Liver (tissue), 9 donors: ENCODE measurements around the gene RPL38. TPM values are rescaled to one million over a fixed set of nuclear protein-coding genes. Genes with fewer than 3 reads are reported as not detected.

Experiments
- DNase-seq: peaks from one replicate; pipeline ENCODE4 v3.0.0-alpha.2; 2017; ENCODE audit warnings: low spot score
- H3K27ac ChIP-seq, 2 donors: one replicate each; pipeline ENCODE4 v1.7.0; 2013; ENCODE audit warnings: inconsistent platforms in 2 of 2, low read length in 2 of 2, control low read depth in 1 of 2, low read depth in 1 of 2, mild to moderate bottlenecking in 1 of 2
- H3K27me3 ChIP-seq, 4 donors: one replicate each; pipeline versions ENCODE4 v1.6.1 to v1.7.0; 2013; ENCODE audit warnings: low read length in 3 of 4, inconsistent platforms in 1 of 4, mild to moderate bottlenecking in 1 of 4, moderate library complexity in 1 of 4; ENCODE audit not compliant: control insufficient read depth in 4 of 4, insufficient read depth in 4 of 4
- H3K36me3 ChIP-seq, 4 donors: one replicate each; pipeline versions ENCODE4 v1.6.1 to v1.7.0; 2013; ENCODE audit warnings: low read length in 3 of 4, mild to moderate bottlenecking in 3 of 4, low read depth in 1 of 4, moderate library complexity in 1 of 4; ENCODE audit not compliant: control insufficient read depth in 4 of 4, insufficient read depth in 3 of 4
- H3K4me1 ChIP-seq, 4 donors: one replicate each; pipeline versions ENCODE4 v1.6.1 to v1.7.0; 2013; ENCODE audit warnings: low read length in 3 of 4, mild to moderate bottlenecking in 3 of 4, moderate library complexity in 1 of 4; ENCODE audit not compliant: control insufficient read depth in 4 of 4, insufficient read depth in 4 of 4
- H3K4me3 ChIP-seq, 3 donors: one replicate each; pipeline versions ENCODE4 v1.6.1 to v1.7.0; 2013; ENCODE audit warnings: low read length in 3 of 3, control low read depth in 1 of 3, low read depth in 1 of 3, mild to moderate bottlenecking in 1 of 3
- H3K9ac ChIP-seq, 2 donors: one replicate each; pipeline ENCODE4 v1.7.0; 2013; ENCODE audit warnings: low read length in 2 of 2, mild to moderate bottlenecking in 2 of 2, moderate library complexity in 2 of 2, control low read depth in 1 of 2, low read depth in 1 of 2
- H3K9me3 ChIP-seq, 4 donors: one replicate each; pipeline versions ENCODE4 v1.6.1 to v1.7.0; 2013; ENCODE audit warnings: low read length in 3 of 4; ENCODE audit not compliant: control insufficient read depth in 4 of 4
- ATF3 ChIP-seq: IDR thresholded peaks from 2 replicates; pipeline ENCODE4 v1.6.1; 2016; ENCODE audit warnings: antibody characterized with exemption
- CTCF ChIP-seq: fragments of 150-350 bp; IDR thresholded peaks from 2 replicates; pipeline ENCODE4 v1.5.1; 2017; ENCODE audit warnings: improper control_type of control experiment, low read depth, low read length; ENCODE audit not compliant: missing input control
- FOXA1 ChIP-seq: IDR thresholded peaks from 2 replicates; pipeline ENCODE4 v1.6.1; 2016; ENCODE audit warnings: antibody characterized with exemption
- FOXA2 ChIP-seq: IDR thresholded peaks from 2 replicates; pipeline ENCODE4 v1.6.1; 2016; ENCODE audit warnings: antibody characterized with exemption
- GABPA ChIP-seq, 2 donors: IDR thresholded peaks in 1 of 2; conservative IDR thresholded peaks in 1 of 2; 2 replicates each; pipeline ENCODE4 v1.6.1; 2016; ENCODE audit warnings: antibody characterized with exemption in 2 of 2, mild to moderate bottlenecking in 1 of 2, moderate library complexity in 1 of 2
- HNF4A ChIP-seq, 2 donors: conservative IDR thresholded peaks; 2 replicates each; pipeline ENCODE4 v1.6.1; 2016; ENCODE audit warnings: antibody characterized with exemption in 2 of 2, mild to moderate bottlenecking in 2 of 2
- MAX ChIP-seq: IDR thresholded peaks from 2 replicates; pipeline ENCODE4 v1.6.1; 2016; ENCODE audit warnings: antibody characterized with exemption
- RXRA ChIP-seq, 2 donors: IDR thresholded peaks; 2 replicates each; pipeline ENCODE4 v1.6.1; 2017 to 2018; ENCODE audit warnings: antibody characterized with exemption in 2 of 2, mild to moderate bottlenecking in 1 of 2
- SP1 ChIP-seq: IDR thresholded peaks from 2 replicates; pipeline ENCODE4 v1.6.1; 2018; ENCODE audit warnings: antibody characterized with exemption, mild to moderate bottlenecking
- TAF1 ChIP-seq: conservative IDR thresholded peaks from 2 replicates; pipeline ENCODE4 v1.6.1; 2016; ENCODE audit warnings: antibody characterized with exemption, mild to moderate bottlenecking
- YY1 ChIP-seq: IDR thresholded peaks from 2 replicates; pipeline ENCODE4 v1.6.1; 2016; ENCODE audit warnings: antibody characterized with exemption, mild to moderate bottlenecking
- ZBTB33 ChIP-seq: IDR thresholded peaks from 2 replicates; pipeline ENCODE4 v1.6.1; 2016; ENCODE audit warnings: antibody characterized with exemption
- WGBS: extraction: QIAGEN DNeasy Blood & Tissue Kit; methylation state at CpG from one replicate; pipeline ENCODE4 v1.1.7; 2013; 5-methylcytosine and 5-hydroxymethylcytosine counted together
- polyA plus RNA-seq, 2 donors: library from polyadenylated mRNA; stranded (reverse) in 1 of 2; unstranded in 1 of 2; fragments of 200-250 nt in 1 of 2; fragments of >200 nt in 1 of 2; fragmentation: Nextera tagmentation in 1 of 2; extraction: Ambion mirVana in 1 of 2; gene quantifications; one replicate each; pipeline versions ENCODE4 v1.2.1 to v1.2.3, GENCODE V29; 2013 to 2015
- total RNA-seq, 2 donors: library from RNA; depleted of rRNA; stranded (reverse); fragments of >200 nt; gene quantifications; one replicate each; pipeline ENCODE4 v1.2.3, GENCODE V29; 2014
- donor health status: healthy.
- donor health status: healthy.
- donor health status: healthy.
- donor health status: healthy.
- donor health status: healthy.

The RPL38 gene
- total and polyA plus RNA-seq, 4 donors = 67.7 to 1,367 (median 455) TPM

GRCh38 chr17:74223901-74224300 lies 20.4 kb downstream of the RPL38 start (continued):
- no peak for TF ChIP-seq ZBTB33

- Histone ChIP-seq H3K4me3 (no peak overlapping the region), H3K9me3 (no peaks in the 10 kb centered on the region), H3K36me3 (no peaks in the 10 kb centered on the region), H3K27ac (no peak overlapping the region), H3K27me3 (no peaks in the 10 kb centered on the region), H3K9ac (no peak overlapping the region), H3K4me1 (no peaks in the 10 kb centered on the region)
- TF ChIP-seq FOXA2 (no peak), YY1 (no peak), TAF1 (no peak), MAX (no peak), FOXA1 (no peak), CTCF (no peak), SP1 (no peak), HNF4A (conservative IDR thresholded peaks at IDR 0.05) (no peak)
- WGBS = 94% methylated on average over 20 of the region's 20 CpGs
- no peak for DNase-seq
Observed at GRCh38 chr17:74224959-74225725, 21.7 kb downstream of the RPL38 start.

GRCh38 chr17:74226252-74226651 lies 22.8 kb downstream of the RPL38 start:
- no peak for DNase-seq
- 70% methylated on average over 6 of the region's 6 CpGs for WGBS
- Histone ChIP-seq H3K9me3 (no peaks in the 10 kb centered on the region), H3K4me1 (no peaks in the 10 kb centered on the region), H3K36me3 (no peaks in the 10 kb centered on the region), H3K27ac (no peak overlapping the region), H3K9ac (no peak overlapping the region), H3K4me3 (no peak overlapping the region), H3K27me3 (no peaks in the 10 kb centered on the region)
- no peak for TF ChIP-seq GABPA (IDR thresholded peaks at IDR 0.05 in 1 of 2, conservative IDR thresholded peaks at IDR 0.05 in 1 of 2)
- no peak for TF ChIP-seq RXRA (IDR thresholded peaks at IDR 0.05)
- TF ChIP-seq ATF3 = no peak
